HL-60 (cell line): ENCODE results near the gene EFNA1.

Source experiments
- POLR2AphosphoS5 ChIP-seq: IDR thresholded peaks from 2 replicates; pipeline ENCODE4 v1.6.1; 2012; ENCODE audit warnings: low read depth
- TF ChIP-seq, protein P1 (sequence below): IDR thresholded peaks from one replicate; pipeline ENCODE4 v1.5.1; 2011; ENCODE audit warnings: low read length, control low read depth, inconsistent platforms; ENCODE audit not compliant: insufficient read depth
- TF ChIP-seq, protein P2 (sequence below): IDR thresholded peaks from 2 replicates; pipeline ENCODE4 v1.6.1; 2012; ENCODE audit warnings: low read depth; ENCODE audit not compliant: insufficient replicate concordance

DNA sequence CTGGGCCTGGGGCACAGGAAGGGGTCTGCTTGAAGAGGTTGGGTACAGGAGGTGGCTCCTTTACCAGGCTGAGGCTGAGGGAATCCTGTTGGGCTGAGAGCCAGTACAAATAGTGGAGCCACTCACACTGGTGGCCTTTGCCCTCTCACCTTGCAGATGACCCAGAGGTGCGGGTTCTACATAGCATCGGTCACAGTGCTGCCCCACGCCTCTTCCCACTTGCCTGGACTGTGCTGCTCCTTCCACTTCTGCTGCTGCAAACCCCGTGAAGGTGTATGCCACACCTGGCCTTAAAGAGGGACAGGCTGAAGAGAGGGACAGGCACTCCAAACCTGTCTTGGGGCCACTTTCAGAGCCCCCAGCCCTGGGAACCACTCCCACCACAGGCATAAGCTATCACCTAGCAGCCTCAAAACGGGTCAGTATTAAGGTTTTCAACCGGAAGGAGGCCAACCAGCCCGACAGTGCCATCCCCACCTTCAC, 6.2 kb downstream of the EFNA1 start:
- TF ChIP-seq, protein P1, sequence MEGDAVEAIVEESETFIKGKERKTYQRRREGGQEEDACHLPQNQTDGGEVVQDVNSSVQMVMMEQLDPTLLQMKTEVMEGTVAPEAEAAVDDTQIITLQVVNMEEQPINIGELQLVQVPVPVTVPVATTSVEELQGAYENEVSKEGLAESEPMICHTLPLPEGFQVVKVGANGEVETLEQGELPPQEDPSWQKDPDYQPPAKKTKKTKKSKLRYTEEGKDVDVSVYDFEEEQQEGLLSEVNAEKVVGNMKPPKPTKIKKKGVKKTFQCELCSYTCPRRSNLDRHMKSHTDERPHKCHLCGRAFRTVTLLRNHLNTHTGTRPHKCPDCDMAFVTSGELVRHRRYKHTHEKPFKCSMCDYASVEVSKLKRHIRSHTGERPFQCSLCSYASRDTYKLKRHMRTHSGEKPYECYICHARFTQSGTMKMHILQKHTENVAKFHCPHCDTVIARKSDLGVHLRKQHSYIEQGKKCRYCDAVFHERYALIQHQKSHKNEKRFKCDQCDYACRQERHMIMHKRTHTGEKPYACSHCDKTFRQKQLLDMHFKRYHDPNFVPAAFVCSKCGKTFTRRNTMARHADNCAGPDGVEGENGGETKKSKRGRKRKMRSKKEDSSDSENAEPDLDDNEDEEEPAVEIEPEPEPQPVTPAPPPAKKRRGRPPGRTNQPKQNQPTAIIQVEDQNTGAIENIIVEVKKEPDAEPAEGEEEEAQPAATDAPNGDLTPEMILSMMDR: no peak
- TF ChIP-seq, protein P2, sequence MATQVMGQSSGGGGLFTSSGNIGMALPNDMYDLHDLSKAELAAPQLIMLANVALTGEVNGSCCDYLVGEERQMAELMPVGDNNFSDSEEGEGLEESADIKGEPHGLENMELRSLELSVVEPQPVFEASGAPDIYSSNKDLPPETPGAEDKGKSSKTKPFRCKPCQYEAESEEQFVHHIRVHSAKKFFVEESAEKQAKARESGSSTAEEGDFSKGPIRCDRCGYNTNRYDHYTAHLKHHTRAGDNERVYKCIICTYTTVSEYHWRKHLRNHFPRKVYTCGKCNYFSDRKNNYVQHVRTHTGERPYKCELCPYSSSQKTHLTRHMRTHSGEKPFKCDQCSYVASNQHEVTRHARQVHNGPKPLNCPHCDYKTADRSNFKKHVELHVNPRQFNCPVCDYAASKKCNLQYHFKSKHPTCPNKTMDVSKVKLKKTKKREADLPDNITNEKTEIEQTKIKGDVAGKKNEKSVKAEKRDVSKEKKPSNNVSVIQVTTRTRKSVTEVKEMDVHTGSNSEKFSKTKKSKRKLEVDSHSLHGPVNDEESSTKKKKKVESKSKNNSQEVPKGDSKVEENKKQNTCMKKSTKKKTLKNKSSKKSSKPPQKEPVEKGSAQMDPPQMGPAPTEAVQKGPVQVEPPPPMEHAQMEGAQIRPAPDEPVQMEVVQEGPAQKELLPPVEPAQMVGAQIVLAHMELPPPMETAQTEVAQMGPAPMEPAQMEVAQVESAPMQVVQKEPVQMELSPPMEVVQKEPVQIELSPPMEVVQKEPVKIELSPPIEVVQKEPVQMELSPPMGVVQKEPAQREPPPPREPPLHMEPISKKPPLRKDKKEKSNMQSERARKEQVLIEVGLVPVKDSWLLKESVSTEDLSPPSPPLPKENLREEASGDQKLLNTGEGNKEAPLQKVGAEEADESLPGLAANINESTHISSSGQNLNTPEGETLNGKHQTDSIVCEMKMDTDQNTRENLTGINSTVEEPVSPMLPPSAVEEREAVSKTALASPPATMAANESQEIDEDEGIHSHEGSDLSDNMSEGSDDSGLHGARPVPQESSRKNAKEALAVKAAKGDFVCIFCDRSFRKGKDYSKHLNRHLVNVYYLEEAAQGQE: no peak
- no peak for TF ChIP-seq POLR2AphosphoS5
